Measurements from ENCODE around the gene GREM1.

The GREM1 gene

GRCh38 chr15:32694222-32694983 is 23.4 kb upstream of the GREM1 start:
- no peak for DNase-seq (ENCODE audit: low read depth in 2 of 2)

- DNase-seq (ENCODE audit: low read depth in 2 of 2) = no peak
Observed at GRCh38 chr15:32698773-32699390, 18.9 kb upstream of the GREM1 start.

GRCh38 chr15:32700501-32701150 is 17.2 kb upstream of the GREM1 start:
- no peak for DNase-seq (ENCODE audit: low read depth in 2 of 2)

GRCh38 chr15:32701863-32702262 is 15.9 kb upstream of the GREM1 start:
- DNase-seq (ENCODE audit: low read depth in 2 of 2) = no peak

- no peak for DNase-seq (ENCODE audit: low read depth in 2 of 2)
Observed at GRCh38 chr15:32704395-32704981, 13.3 kb upstream of the GREM1 start.

GRCh38 chr15:32705446-32705845 is 12.4 kb upstream of the GREM1 start:
- DNase-seq (ENCODE audit: low read depth in 2 of 2) = no peak

GRCh38 chr15:32706704-32707103 is 11.1 kb upstream of the GREM1 start:
- no peak for DNase-seq (ENCODE audit: low read depth in 2 of 2)

GRCh38 chr15:32707436-32707835 is 10.4 kb upstream of the GREM1 start:
- DNase-seq (ENCODE audit: low read depth in 2 of 2) = no peak

GRCh38 chr15:32709295-32710033 is 8.3 kb upstream of the GREM1 start:
- no peak for DNase-seq (ENCODE audit: low read depth in 2 of 2)

- no peak for DNase-seq (ENCODE audit: low read depth in 2 of 2)
Observed at GRCh38 chr15:32715276-32715675, 2.5 kb upstream of the GREM1 start.

GRCh38 chr15:32716216-32716914 is 1.4 kb upstream of the GREM1 start:
- DNase-seq (ENCODE audit: low read depth in 2 of 2) = no peak

GRCh38 chr15:32716915-32717425 is 834 bp upstream of the GREM1 start:
- no peak for DNase-seq (ENCODE audit: low read depth in 2 of 2)

- DNase-seq (ENCODE audit: low read depth in 2 of 2) = no peak
Observed at GRCh38 chr15:32718227-32718820, 520 bp downstream of the GREM1 start.

GRCh38 chr15:32718821-32719716 is 1.3 kb downstream of the GREM1 start:
- no peak for DNase-seq (ENCODE audit: low read depth in 2 of 2)

GRCh38 chr15:32721596-32721995 is 3.8 kb downstream of the GREM1 start:
- no peak for DNase-seq (ENCODE audit: low read depth in 2 of 2)

GRCh38 chr15:32722136-32722535 is 4.3 kb downstream of the GREM1 start:
- no peak for DNase-seq (ENCODE audit: low read depth in 2 of 2)

- DNase-seq (ENCODE audit: low read depth in 2 of 2) = no peak
Observed at GRCh38 chr15:32723171-32723948, 5.6 kb downstream of the GREM1 start.

GRCh38 chr15:32729700-32730395 is 12.0 kb downstream of the GREM1 start:
- no peak for DNase-seq (ENCODE audit: low read depth in 2 of 2)
